PC-3 (cell line): ENCODE data around the gene TUBGCP6.

Experiments used
- CTCF ChIP-seq: fragments of 300-600 bp; sonication (generic); conservative IDR thresholded peaks from 2 replicates; pipeline ENCODE4 v1.5.1; 2017; ENCODE audit warnings: antibody characterized with exemption, low read depth, mild to moderate bottlenecking, low read length
- EZH2phosphoT487 ChIP-seq: fragments of 300-600 bp; sonication (generic); IDR thresholded peaks from 2 replicates; pipeline ENCODE4 v1.6.1; 2018; ENCODE audit warnings: mild to moderate bottlenecking, antibody characterized with exemption, low read length, borderline replicate concordance

GRCh38 chr22:50173983-50174355, 70.9 kb downstream of the TUBGCP6 start:
- TF ChIP-seq CTCF = no peak
- no peak for TF ChIP-seq EZH2phosphoT487
